Dermis microvascular lymphatic vessel endothelial cell (primary cell): ENCODE data around the gene LAMTOR2. TPM values are rescaled to one million over a fixed set of nuclear protein-coding genes. Genes with fewer than 3 reads are reported as not detected.
"Not testable (repeated sequence)": the region's sequence is repeated elsewhere in the genome, so short reads cannot be mapped to it uniquely, and the experiment has no call there.

ENCODE experiments used
- DNase-seq, 2 donors: peaks; one replicate each; pipeline versions ENCODE4 v3.0.0 to v3.0.0-alpha.2; 2010; ENCODE audit warnings: low read depth in 2 of 2
- total RNA-seq: library from RNA; depleted of rRNA; stranded (reverse); fragments of >200 nt; gene quantifications from 2 replicates; pipeline ENCODE4 v1.2.1, GENCODE V29; 2014

LAMTOR2 gene
- total RNA-seq, result 83.2 and 89.3 TPM in 2 replicates

DNA sequence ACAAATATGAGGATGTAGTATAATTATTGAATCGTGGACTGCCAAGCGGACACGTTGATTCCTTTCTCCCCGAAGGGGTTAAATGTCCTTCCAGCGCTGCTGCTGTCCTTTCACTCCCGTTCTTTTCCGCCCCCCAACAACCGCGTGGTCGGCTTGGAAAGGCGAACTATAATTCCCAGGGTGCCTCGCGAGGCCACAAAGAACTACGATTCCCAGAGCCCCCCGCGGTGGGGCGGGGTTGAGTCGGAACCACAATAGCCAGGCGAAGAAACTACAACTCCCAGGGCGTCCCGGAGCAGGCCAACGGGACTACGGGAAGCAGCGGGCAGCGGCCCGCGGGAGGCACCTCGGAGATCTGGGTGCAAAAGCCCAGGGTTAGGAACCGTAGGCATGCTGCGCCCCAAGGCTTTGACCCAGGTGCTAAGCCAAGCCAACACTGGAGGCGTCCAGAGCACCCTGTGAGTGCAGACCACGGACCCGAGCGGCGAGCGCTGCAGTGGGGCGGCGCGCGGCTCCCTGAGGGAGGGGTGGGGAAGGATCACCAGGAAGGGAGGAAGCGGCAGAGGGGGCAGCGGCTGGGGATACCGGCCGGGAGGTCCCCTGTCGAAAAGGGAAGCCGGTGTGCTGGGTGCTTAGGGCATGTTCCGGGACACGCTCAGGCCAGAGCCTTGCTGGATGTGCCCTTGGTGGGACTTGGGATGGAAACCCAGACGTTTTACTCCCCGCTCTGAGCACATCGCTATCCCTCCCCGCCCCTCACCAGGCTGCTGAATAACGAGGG lies at the start of gene LAMTOR2:
Gene LAMTOR2 (plus strand): TSS at position 283 of the 781 bp plus-strand sequence. CDS start 108 bp downstream, at position 391.
- peak; percentile 92 to 97 for DNase-seq

DNA sequence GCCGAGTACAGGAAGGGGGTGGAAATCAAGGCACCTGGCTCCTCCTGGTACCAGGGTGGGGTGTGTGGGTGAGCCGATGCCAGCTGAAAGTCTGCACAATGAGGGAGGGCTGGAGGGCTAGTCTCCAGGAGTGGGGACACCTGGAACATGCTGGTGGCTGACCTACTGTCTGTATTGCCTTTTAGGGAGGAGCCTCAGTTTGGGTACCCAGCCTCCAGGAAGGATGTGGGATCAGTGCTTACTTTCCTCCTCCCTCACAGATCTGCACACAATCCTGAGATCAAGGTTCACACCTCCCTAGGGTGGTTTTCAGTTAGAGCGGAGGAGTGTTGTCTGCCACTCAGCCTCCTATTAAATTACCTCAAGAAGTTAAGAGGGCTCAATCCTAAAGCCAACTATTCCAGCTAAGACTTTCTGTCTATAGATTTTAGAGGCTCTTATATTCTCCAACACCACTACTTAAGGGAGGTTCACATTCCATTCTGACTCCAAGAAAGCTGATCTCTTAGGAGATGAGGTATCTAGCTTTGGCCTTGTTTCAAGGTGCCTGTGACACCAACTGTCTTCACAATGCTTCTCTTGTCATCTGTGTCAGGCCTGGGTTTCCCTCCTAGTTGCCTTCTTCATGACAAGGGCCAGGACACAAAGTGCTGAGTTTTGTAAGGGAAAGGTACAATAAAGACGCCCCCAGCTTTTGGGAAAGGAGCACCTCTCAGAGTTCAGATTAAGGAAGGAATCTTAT lies 49.6 kb upstream of the LAMTOR2 start:
- DNase-seq, result no peak

DNA sequence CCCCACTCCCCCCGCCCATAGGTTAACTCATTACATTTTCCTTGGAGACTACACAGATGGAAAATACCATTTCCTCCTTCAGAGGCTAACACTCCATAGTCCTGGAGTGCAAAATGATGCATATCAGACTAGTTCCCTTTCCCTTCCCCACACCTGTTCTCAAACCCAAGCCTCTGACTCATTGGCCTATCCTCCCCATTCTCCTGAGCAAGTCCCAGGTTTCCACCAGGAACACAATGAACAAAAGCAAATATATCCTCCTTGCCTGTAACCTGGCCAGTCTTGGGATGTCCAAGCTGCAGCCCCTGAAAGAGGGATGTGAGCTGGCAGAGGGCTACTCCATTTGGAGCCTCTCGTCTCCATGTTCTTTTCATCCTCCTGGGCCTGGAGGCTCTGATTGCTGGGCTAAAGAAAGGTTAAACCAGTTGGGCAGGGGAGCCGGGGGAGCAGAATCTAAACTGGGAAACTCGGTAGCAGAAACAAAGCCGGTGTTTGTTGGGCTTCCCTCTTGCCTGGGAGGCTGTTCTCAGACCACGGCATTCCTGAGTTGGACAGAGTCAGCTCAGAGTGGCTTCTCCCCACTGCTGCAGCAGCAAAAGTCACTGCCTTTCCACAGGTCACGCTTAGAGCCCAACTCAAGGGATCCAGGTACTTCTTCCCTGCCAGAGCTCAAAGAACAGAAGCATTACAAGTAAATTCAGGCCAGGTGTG lies 47.8 kb upstream of the LAMTOR2 start:
- DNase-seq, result no peak

DNA sequence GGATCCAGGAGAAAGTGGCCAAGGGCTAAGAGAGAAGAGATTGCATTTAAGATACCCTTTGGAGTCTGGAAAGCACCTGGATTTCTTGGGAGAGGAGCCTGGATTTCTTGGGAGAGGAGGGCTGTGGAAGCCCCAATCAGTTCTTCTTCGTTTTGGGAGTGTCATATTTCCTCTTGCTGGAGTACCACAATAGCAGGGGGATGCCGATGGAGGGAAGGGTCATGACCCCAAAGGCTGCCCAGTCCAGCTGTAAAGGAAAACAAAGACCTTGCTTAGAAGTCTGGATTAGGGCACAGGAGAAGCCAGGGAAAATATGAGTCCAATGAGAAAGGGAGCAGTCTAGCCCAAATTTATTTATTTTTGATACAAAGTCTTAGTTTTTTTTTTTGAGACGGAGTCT lies 45.2 kb upstream of the LAMTOR2 start:
- no peak for DNase-seq

DNA sequence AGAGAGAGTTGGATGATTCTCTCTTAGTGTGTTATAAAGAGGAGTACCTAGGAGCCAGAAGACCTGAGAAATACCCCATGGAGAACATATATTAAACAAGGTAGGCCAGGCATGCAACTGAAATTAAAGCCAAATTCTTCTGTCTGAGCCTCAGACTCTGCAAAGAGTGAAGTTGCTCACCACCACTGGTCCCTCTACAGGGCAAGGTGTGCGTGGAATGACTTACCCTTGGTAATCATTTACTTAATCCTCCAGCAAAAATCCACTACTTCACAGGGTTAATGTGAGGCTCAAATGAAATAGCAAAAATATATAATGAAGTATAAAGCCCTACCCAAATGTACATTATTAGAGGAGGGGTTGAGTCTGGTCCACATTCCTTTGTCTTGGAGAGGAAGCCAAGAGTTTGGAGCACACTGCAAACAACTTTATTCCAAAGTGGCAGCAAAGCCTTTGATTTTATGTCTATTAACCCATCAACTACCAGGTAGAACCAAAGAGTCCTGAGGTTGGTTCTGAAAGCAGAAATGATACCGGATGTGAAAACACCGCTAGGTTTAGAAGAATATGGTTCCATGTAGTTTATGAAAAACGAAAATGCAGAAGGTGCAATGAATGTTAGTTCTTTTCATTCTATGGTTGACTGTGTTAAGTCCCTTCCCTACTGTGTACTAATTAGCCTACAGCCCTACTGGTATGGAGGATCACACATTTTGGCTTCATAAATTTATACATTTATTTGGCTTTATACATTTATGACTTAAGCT lies 42.3 kb upstream of the LAMTOR2 start:
- DNase-seq, result no peak

DNA sequence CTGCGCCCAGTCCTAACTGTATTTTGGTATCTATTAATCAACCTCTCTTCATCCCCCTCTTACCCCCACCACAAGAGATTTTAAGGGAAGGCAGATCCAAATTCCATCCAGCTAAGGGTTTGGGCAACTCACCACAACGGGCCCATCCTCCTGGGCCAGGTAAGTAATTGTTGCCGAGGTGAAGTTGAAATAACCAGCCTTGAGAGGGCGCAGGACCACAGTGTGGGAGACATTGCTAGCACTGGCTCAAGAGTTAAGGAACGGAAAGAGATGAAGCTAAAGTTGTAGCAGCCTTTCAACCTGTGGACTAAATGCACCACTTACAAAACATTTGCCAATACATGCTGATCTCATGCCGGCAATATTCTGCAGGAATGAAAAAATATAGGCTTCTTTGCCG lies 39.8 kb upstream of the LAMTOR2 start:
- DNase-seq, result no peak

DNA sequence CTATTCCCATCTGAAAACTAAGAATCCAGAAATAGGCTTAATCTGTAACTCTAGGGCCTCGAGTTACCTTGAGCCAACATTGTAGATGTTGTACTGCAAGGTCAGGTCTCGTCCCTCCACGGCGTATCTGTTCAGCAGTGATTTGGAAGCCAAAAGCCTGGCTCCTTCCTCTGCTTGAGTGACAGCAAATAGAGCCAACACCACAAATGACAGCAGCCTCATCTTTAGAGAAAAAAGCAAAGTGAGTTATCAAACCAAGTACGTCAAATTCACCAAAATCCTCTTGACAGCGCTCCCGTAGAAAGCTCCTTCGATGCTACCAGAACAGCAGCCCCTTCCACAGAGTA lies 34.7 kb upstream of the LAMTOR2 start:
- DNase-seq, result no peak

DNA sequence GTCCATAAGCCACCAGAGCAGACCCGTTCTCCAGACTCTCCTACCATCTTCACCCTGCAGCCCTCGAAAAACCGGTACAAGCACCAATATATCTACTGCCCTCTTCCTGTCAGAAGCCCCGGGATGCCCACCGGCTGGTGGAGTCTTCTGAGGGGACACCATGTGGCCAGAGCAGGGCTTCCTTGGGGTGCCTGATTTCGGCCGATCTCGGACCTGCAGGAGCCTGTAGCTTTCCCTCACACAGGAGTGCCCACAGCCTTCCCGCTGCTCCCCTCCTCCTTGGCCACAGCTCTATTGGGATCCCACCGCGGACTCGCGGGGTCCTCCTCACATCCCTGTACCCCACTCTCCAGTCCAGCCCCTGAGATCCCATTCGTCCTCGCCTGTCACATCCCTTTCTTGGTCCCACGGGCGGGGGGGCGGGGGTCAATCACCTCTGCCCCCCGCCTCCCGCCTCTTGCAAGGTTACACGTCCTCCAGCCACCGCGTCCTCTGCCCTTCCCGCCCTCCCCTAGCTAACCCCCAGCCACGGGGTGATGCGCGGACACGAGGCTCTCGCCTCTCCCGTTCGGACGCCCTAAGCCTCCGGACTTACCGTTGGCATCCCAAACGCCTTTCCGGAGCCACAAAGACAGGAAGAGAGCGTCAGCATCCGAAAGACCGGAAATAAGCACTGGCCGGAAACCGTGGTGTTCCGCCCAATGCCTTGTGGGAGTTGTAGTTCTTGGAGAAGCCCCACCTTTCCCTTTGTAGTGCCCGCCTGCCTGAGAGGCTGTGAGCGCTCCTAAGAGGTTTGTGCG lies 34.1 kb upstream of the LAMTOR2 start, which contains the start of gene SSR2:
Gene SSR2 (minus strand): TSS at position 659 of the 800 bp plus-strand sequence. CDS start 784 bp downstream, outside the sequence.
- DNase-seq, result peak; percentile 93 to 96

DNA sequence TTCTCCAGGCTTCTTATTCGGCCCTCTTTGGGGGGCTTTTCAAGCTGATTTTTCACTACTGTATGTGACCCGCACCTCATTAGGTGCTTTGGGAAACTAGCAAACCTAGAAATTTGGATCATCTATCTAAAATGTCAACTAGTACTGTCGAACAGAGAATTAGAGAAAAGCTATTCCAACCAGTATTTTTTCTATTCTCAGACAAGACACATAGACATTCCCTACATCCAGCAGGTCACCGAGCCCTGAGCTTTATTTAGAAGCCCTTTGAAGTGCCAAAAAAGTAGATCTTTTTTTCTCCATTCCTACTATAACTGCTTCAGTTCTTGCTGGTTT lies 33.5 kb upstream of the LAMTOR2 start:
- DNase-seq, result no peak

DNA sequence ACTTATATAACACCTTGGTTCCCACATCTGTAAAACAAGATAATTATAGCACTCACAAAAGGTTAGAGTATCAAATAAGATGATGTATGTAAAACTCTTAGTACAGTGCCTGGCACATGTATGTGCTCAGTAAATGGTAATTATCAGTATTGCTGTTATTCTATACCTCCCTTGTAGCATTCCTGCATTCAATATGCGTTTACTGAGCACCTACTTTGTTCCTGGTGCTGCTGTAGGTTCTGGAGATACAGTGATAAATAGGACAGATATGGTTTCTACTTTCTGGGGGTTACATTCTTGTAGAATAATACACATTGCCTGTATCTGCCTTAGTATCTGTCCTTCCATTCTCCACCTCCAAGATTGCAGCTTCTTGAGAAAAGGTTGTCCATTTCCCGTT lies 32.6 kb upstream of the LAMTOR2 start:
- DNase-seq, result no peak

DNA sequence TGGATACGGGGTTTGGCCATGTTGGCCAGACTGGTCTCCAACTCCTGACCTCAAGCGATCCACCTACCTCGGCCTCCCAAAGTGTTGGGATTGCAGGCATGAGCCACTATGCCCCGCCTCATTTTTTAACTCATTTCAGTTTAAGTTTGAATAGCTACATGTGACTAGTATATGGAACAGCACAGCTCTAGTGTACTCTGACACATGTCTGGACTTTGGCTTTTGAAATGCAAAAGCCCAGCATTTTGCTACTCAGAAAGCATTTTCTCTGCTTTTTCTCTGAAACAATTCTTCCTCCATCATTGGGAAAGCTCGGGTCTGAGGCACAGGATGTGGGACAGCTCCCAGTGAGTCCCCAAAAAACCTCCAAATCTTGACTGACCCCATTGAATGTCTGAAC lies 29.8 kb upstream of the LAMTOR2 start:
- DNase-seq, result no peak

DNA sequence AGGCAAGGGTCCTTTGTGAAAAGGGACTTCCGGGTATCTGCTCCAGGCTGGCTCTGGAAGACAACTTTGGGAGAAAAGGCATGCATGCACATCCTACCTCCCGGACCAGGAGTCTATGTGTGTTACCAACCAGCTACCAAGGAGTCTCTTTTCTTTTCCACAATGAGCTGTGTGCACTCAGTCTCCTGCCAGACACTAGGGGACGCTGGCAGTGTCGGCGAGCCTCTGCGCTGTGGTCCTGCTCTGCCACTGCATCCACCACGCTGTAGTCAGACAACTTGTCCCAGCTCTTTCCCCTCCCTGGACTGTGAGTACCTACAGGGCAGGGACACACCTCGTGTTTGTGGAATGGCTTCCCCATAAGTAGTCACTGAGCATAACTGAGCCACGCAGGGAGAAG lies 28.7 kb upstream of the LAMTOR2 start:
- peak; percentile 52 to 76 for DNase-seq

DNA sequence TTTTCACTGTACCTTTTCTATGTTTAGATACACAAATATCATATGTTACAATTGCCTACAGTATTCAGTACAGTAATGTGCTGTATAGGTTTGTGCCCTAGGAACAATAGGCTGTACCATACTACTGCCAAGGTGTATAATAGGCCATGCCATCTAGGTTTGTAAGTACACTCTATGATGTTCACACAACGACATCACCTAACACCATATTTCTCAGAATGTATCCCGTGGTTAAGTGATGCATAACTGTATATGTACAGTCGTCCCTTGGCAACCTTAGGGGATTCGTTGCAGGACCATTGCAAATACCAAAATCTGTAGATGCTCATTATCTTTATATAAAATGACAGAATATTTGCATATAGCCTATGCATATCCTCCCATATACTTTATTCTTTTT lies 28.0 kb upstream of the LAMTOR2 start:
- no peak for DNase-seq

DNA sequence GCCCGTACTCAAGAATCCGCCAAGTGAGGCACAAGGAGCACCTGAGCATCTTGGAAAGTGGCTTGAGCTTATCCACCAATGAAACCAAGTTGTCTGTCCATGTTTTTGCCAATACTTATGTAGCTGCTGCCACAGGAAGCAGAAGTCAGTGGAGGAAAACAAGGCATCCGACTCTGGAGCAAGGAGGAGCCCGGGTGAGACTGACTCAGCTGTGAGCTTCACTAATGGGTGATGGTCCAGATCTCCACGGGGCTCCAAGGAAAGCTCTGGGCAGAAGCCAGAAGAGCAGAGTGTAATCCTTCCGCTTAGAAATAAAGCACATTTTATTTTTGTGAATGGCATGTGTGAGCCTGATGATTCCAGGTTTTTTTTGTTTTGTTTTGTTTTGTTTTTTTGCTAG lies 21.6 kb upstream of the LAMTOR2 start:
- DNase-seq, result peak in 1 of 2 donors; percentile 53

DNA sequence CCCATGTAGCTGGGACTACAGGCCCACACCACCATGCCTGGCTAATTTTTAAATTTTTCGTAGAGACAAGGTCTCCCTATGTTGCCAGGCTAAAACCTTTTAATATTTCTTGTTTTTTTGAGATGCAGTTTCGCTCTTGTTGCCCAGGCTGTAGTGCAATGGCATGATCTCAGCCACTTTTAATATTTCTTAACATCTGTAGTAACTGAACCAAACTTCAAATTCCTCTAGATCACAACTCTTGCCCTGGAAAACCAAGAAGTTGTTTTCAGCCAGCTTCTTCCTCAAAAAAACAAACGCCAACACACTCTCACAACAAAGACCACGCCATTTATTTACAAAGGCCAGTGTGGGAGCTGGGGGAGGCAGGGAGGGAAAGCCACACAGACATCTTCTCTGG lies 19.6 kb upstream of the LAMTOR2 start:
- not testable (repeated sequence) for DNase-seq

DNA sequence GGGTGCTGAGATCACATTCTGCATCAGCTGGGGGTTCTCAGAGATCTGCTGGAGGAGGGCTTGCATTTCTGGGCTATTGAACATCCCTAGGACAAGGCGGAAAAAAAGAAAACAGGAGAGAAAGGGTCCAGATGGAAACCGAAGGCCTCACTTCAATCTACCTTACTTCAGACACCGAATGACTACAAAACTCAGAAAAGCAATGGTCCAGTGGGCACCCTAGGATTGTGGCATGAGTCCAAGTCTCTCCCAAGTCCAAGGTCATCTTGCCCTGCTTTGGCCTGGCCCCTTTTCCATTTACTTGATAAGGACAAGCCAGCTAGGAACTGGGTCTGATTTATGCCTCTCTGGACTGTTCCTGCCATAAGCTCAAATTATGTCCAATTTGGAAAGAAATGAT lies 11.8 kb upstream of the LAMTOR2 start:
- DNase-seq, result no peak

DNA sequence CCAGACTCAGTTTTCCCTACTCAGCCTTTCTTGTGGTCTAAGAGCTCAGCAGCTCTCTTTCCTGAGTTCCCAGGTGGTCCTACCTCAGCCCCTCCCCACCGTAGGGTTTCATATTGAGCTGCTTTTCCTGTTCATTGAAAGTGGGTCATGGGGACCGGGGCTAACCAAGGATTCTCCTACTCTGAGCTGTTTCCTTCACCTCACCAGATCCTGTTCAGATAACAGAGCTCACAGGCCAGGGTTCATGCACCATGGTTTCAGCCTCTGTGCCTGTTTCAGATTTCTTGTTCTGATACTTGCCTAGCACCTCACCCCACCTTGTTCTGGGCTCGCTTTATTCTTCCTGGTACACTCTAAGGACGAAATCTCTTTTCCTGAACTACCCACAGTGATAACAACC lies 9.5 kb upstream of the LAMTOR2 start:
- DNase-seq, result no peak

DNA sequence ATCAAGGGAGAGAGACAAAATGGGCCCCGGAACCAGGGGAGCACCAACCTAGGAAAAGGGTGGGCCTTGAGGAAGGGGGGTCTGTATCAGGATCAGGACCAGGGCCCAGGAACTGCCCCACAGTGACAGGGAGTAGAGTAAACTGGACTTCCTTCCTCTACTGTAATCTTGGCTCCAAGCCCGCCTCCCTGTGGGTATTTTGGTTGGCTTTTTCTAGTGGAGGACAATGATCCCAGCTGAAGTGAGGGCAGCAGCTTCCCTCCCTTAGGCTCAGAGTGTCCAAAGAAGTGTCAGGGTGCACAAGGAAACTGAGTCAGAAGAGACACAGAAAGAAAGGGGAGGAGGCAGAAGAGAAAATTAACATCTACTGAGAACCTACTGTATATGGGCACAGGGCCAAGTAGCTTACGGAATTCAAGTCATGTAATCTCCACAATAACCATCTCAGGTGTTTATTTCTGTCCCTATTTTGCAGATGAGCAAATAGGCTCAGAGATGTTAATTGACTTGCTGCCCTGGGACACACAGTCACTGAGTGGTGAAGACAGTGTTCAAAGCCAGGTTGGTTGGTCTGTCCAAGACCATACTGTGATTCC lies 5.8 kb upstream of the LAMTOR2 start:
- DNase-seq, result peak in 1 of 2 donors; percentile 34

DNA sequence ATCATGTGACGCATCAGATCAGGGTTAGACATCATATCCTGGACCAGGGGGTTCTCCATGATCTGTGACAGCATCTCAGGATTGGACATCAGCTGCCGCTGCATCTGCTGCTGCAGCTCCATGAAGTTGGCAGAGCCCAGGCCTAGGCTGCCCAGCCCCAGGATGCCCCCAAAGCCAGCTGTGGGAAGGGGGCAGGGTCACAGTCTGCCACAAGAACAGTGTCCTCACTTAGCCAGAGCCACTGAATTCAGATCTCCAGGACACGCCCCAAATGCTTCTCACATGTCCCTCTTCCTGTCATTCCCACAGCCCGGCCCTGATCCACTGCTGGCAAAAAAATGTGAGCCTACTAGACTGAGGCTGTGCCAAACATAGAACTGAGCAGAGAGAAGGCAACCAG lies 4.2 kb upstream of the LAMTOR2 start:
- DNase-seq, result no peak

DNA sequence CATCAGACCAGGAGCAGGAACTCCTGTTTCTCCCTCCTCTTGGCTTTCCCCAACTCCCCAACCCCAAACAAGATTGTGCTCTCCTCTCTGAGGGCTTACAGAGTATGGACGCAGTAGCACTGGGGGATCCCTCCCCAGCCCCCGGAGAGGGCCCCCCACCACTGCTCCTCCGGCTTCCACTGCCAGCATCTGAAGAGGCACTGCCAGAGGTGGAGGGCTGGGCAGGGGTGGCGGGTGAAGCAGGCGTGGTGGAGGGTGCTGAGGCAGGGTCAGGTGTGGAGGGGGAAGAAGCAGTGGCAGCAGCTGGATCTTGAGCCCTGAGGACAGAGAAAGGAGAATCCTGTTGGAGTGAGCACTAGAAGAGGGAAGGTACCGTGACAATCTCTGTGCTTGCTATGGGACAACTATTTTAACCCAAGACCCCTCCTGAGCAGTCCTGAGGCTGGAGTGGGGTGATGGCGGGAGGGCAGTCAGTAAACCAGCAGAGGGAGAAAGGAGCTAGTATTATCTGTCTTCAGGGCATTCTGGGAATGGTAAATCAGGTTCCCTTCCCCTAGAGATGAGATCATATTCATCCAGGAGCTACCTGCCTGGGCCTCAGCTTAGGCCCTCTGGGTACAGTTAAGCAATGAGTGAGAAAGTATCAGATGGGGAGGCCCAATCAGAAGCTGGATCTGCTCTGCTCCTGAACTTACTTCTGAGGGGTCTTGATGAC lies 3.4 kb upstream of the LAMTOR2 start:
- no peak for DNase-seq
